CD4-positive, alpha-beta T cell treated with Interleukin-21 for 1 hour (primary cell): ENCODE data around the gene ZNF816.
A peak's percentile ranks its signal among the peaks of the same experiment; 100 is the strongest.
"Not testable (repeated sequence)": the region's sequence is repeated elsewhere in the genome, so short reads cannot be mapped to it uniquely, and the experiment has no call there.

ENCODE experiments used
- DNase-seq: peaks from one replicate; pipeline ENCODE4 v3.0.0-alpha.2; 2020

Gene ZNF816

DNA sequence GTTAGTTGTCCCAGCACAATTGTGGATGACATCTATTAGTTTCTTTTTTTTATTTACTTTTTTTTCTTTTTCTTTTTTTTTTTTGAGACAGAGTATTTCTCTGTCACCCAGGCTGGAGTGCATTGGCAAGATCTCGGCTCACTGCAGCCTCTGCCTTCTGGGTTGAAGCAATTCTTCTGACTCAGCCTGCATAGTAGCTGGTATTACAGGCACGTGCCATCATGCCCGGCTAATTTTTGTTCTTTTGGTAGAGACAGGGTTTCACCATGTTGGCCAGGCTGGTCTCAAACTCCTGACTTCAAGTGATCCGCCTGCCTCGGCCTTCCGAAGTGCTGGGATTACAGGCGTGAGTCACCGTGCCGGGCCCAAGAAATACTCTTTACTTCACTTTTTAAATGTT is 38.0 kb downstream of the ZNF816 start:
- DNase-seq = not testable (repeated sequence)

DNA sequence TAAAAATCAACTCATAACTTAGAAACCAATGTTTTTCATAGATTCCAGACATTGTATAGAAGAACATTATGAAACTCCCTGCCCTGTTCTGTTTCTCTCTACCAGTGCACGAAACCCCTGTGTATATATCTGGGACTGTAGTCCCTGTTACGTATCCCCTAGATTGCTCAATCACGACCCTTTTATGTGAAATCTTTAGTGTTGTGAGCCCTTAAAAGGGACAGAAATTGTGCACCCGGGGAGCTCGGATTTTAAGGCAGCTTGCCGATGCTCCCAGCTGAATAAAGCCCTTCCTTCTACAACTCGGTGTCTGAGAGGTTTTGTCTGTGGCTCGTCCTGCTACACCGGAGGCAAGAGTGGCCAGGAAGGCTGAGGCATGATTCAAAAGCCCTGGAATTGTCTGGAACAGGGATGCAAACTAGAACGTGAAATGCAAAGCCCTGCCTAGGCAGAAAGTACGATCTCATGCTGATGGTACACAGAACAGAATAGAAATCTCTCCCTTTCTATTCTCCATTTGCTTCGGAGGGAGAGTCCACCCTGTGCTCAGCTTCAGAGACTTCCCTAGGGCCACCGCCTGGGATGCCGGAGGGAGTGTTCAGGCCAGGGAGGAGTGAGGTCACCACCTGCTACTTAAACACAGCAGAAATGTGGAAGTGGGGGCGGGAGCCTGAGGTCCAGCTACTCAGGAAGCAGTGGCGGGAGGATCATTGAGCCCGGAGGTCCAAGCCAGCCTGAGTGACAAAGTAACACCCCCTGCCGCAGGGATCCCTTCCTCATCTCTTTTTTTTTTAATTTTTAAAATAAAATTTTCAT is 38.7 kb downstream of the ZNF816 start:
- DNase-seq = no peak

DNA sequence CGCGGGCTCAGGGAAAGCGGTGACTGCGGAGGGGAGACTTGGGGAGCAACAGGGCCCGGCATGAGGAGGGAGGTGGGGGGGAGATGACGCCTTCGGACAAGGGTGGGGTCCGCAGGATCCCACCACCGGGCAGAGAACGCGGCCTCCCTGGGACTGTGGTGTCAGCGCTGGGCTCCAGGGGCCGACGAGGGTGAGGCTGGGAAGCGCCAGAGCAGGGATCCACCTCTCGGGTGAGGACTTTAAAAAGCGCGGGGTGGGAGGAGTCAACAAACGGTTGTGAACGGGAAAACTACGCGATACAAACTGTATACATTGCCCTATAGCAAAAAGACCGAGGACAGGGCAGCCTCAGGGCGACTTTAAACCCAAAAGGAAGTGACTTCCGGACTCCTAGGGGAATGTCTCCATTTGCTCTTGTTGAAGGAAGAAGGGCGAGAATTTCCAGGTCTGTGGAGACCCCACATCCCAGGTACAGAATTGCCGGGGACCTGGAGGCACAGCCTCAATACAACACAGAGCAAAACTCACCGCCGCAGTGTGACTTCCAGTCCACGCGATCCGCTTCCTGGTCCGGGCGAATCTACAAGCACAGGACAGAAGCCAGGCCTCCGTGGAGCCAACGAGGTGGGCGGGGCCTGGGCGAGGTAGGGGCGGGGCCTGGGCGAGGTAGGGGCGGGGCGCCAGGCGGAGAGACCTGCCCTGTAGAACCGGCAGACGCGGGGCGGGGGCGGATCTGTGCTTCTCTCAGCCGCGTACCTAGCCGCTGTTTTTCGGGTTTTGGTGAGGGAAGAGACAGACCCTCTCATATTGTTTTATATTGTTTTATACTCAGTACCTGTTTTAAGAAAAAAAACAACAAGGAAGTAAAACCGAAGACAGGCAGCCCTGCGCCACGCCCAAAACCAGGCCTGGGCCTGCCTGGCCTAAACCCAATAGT is 39.6 kb downstream of the ZNF816 start, which contains the start of gene ZNF888:
ZNF888 (minus strand) TSS at position 588 of the 937 bp plus-strand sequence. CDS start 5,555 bp downstream, outside the sequence.
- peak; percentile 91 for DNase-seq

- no peak for DNase-seq
These were observed 45.1 kb downstream of the ZNF816 start for GRCh38 chr19:52917531-52917930.

DNA sequence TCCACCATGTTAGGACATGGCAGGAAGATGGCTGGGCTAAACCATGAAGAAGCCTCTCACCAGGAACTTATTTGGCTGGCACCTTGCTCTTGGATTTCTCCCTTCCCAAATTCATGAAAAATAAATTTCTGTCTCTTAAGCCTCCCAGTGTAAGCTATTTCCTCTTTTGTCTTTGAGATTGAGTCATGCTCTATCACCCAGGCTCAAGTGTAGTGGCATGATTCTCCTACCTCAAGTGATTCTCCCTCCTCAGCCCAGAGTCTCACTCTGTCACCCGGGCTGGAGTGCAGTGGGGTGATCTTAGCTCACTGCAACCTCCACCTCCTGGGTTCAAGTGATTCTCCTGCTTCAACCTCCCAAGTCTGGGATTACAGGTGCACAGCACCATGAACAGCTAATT is 52.0 kb downstream of the ZNF816 start:
- DNase-seq = no peak

DNA sequence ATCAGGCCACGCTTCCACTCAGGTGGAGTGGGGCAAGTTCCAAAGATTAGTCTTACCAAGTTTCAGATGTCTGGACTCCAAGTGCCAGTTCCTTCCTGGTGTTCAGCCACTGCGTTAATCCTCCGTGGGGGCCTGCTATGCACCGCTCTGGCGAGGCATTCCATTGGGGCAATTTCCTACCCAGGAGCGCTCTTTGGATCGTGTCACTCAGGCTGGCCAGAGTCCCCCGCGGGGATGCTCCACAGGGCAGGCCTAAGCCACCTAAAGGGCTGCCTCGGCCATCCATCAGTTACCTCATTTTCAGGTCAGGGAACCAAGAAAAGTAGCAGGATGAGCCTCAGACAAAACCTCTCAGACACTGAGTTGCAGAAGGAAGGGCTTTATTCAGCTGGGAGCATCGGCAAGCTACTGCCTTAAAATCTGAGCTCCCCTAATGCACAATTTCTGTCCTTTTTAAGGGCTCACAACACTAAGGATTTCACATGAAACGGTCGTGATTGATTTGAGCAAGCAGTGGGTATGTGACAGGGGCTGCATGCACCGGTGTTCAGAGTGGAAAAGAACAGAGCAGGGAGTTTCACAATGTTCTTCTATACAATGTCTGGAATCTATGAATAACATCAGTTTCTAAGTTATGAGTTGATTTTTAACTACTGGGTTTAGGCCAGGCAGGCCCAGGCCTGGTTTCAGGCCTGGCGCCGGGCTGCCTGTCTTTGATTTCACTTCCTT is 58.5 kb downstream of the ZNF816 start:
- not testable (repeated sequence) for DNase-seq

GRCh38 chr19:52901842-52902241 is 60.8 kb downstream of the ZNF816 start:
- DNase-seq = no peak
